HG03378 (cell line): ENCODE results near the gene TP73.

Experiments used
- ATAC-seq: cut with Tn5 transposase; IDR thresholded peaks from one replicate; pipeline ENCODE4 v1.9.1; 2021; ENCODE audit warnings: mild to moderate bottlenecking, moderate library complexity; ENCODE audit not compliant: unreplicated experiment

Gene TP73

GRCh38 chr1:3683992-3684391 lies 31.7 kb downstream of the TP73 start:
- no peak for ATAC-seq

GRCh38 chr1:3685222-3685621 lies 32.9 kb downstream of the TP73 start:
- no peak for ATAC-seq

GRCh38 chr1:3685906-3686305 lies 33.6 kb downstream of the TP73 start:
- ATAC-seq, result no peak

- no peak for ATAC-seq
Observed at GRCh38 chr1:3687504-3687903, 35.2 kb downstream of the TP73 start.

- ATAC-seq, result no peak
Observed at GRCh38 chr1:3688356-3689137, 36.2 kb downstream of the TP73 start.

GRCh38 chr1:3689138-3689750 lies 36.9 kb downstream of the TP73 start:
- no peak for ATAC-seq

- no peak for ATAC-seq
Observed at GRCh38 chr1:3690282-3691065, 38.2 kb downstream of the TP73 start.

- no peak for ATAC-seq
Observed at GRCh38 chr1:3691421-3692204, 39.3 kb downstream of the TP73 start.

GRCh38 chr1:3692598-3692997 lies 40.3 kb downstream of the TP73 start:
- ATAC-seq, result no peak

GRCh38 chr1:3693321-3693720 lies 41.0 kb downstream of the TP73 start:
- ATAC-seq, result no peak

GRCh38 chr1:3695326-3696217 lies 43.3 kb downstream of the TP73 start:
- no peak for ATAC-seq

GRCh38 chr1:3696689-3697088 lies 44.4 kb downstream of the TP73 start:
- no peak for ATAC-seq

GRCh38 chr1:3697104-3697503 lies 44.8 kb downstream of the TP73 start:
- no peak for ATAC-seq

GRCh38 chr1:3697810-3698209 lies 45.5 kb downstream of the TP73 start:
- no peak for ATAC-seq

GRCh38 chr1:3698660-3699408 lies 46.5 kb downstream of the TP73 start:
- ATAC-seq, result no peak

GRCh38 chr1:3699596-3699995 lies 47.3 kb downstream of the TP73 start:
- ATAC-seq, result no peak

- ATAC-seq, result no peak
Observed at GRCh38 chr1:3700631-3701030, 48.3 kb downstream of the TP73 start.

- no peak for ATAC-seq
Observed at GRCh38 chr1:3702528-3702927, 50.2 kb downstream of the TP73 start.

GRCh38 chr1:3702990-3703728 lies 50.8 kb downstream of the TP73 start:
- no peak for ATAC-seq
